ENCODE results near the gene B3GNT5.

The B3GNT5 gene

DNA sequence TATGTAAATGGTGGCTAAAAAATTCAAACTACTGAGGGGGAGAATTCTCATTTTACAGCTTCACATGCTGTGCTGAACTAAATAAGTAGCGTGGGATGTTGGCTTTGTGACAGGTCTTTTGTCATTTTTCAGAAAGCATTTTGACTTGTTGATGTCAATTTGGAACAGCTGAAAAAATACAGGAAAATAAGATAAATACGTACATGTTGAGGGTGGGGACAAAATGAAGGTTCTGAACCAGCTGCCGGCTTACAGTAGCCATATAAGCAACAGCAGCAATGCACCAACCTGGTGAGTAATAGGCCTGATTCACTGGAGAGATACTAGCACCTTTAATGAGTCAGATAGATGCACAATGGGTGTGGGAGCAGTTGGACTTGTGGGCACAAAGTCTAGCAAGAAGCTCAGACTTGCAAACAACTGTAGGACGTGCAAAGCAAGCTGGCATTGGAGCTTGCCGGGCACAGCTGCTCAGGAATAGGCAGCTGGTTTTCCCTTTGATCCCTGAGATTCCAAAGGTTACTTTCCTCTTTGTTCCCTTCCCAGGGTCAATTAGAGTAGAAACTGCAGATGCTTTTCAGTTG is 12.9 kb downstream of the B3GNT5 start:
- TF ChIP-seq, protein P1, sequence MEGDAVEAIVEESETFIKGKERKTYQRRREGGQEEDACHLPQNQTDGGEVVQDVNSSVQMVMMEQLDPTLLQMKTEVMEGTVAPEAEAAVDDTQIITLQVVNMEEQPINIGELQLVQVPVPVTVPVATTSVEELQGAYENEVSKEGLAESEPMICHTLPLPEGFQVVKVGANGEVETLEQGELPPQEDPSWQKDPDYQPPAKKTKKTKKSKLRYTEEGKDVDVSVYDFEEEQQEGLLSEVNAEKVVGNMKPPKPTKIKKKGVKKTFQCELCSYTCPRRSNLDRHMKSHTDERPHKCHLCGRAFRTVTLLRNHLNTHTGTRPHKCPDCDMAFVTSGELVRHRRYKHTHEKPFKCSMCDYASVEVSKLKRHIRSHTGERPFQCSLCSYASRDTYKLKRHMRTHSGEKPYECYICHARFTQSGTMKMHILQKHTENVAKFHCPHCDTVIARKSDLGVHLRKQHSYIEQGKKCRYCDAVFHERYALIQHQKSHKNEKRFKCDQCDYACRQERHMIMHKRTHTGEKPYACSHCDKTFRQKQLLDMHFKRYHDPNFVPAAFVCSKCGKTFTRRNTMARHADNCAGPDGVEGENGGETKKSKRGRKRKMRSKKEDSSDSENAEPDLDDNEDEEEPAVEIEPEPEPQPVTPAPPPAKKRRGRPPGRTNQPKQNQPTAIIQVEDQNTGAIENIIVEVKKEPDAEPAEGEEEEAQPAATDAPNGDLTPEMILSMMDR (IDR thresholded peaks at IDR 0.05; ENCODE audit: low read depth, low read length) = no peak
- DNase-seq = no peak
- H3K4me3 ChIP-seq (ENCODE audit: low read depth, low read length) = no peak overlapping the region
- H3K27me3 ChIP-seq = no peaks in the 10 kb centered on the region
- H3K4me1 ChIP-seq = no peaks in the 10 kb centered on the region
- no peaks in the 10 kb centered on the region for H3K9me3 ChIP-seq
- no peaks in the 10 kb centered on the region for H3K36me3 ChIP-seq

DNA sequence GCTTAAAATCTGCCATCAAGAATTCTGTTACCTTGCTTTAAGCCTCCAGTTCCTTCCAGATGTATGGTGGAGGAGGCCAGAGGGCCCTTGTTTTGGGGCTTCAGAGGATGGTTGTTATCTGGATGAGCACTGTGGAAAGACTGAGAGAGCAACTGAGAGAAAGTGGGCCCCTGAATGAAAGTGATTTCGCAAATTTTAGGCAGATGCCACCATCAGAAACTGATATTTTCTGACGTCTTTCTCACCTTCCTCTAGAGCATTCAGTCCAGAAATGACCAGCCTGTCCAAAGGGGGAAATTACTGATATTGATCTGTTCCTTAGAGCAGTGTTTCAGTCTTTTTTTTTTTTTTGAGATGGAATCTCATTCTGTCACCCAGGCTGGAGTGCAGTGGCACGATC is 13.4 kb downstream of the B3GNT5 start:
- no peak for DNase-seq
- H3K9me3 ChIP-seq = no peaks in the 10 kb centered on the region
- no peak overlapping the region for H3K4me3 ChIP-seq (ENCODE audit: low read depth, low read length)
- no peaks in the 10 kb centered on the region for H3K27me3 ChIP-seq
- H3K36me3 ChIP-seq = no peaks in the 10 kb centered on the region
- TF ChIP-seq, protein P1 (IDR thresholded peaks at IDR 0.05; ENCODE audit: low read depth, low read length) = no peak
- no peaks in the 10 kb centered on the region for H3K4me1 ChIP-seq

DNA sequence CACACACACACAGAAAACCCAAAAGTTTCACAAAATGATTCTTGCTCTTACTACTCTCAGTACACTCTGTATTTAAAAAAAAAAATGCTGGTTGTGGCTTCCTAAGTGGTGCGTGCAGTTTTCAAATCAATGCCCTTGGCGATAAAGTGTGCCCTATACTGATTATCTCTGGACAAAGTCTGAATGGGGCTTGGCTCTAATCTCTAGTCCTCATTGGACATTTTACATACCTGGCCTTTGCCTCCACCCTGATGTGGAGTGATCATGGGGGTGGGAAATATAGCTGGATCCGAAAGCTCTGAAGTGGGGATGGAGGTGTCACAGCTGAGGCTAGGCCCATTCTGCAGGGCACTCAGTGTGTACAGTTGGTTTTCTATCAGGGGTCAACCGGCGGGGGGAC is 14.1 kb downstream of the B3GNT5 start:
- H3K4me1 ChIP-seq = no peaks in the 10 kb centered on the region
- no peak overlapping the region for H3K4me3 ChIP-seq (ENCODE audit: low read depth, low read length)
- H3K27me3 ChIP-seq = no peaks in the 10 kb centered on the region
- H3K36me3 ChIP-seq = no peaks in the 10 kb centered on the region
- TF ChIP-seq, protein P1 (IDR thresholded peaks at IDR 0.05; ENCODE audit: low read depth, low read length) = no peak
- no peaks in the 10 kb centered on the region for H3K9me3 ChIP-seq
- no peak for DNase-seq

DNA sequence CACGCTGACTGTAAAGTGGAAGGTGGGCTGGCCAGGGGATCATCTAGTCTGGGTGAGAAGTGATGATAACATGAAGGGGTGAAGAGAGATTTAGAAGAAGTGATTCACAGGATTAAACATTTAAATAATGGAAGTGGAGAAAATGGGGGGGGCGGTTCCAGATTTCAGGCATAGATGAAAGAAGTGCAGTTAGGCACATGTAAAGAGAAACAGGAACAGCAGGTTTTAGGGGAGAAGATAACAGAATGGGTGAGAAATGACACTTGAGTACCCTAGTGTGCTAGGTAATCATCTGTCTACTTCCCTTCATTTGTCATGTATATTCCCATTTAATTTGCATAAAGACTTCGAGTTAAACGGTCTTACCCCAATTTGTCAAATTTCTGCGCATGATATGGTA is 15.3 kb downstream of the B3GNT5 start:
- Histone ChIP-seq H3K27me3 (no peaks in the 10 kb centered on the region), H3K4me1 (no peaks in the 10 kb centered on the region), H3K9me3 (no peaks in the 10 kb centered on the region), H3K4me3 (ENCODE audit: low read depth, low read length) (no peak overlapping the region), H3K36me3 (no peaks in the 10 kb centered on the region)
- no peak for DNase-seq
- TF ChIP-seq, protein P1 (IDR thresholded peaks at IDR 0.05; ENCODE audit: low read depth, low read length) = no peak

DNA sequence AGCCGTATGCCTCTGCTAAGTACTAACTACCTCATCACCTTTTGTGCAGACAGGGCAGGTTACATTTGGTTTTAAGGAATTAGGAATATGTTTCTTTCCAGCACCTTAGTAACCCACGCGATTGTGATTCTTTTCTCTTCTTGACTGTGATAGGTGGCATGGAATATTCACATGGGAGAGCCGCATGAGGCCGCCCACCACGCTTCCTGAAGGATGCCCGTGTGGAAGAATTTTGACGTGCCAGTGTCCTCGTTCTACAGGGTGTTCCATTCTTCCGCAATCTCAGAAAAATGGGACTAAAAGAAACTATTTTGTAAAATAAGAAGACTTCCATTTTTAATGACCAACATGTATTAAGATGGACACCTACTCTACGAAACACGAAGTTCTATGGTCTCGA is 16.3 kb downstream of the B3GNT5 start:
- H3K27me3 ChIP-seq = no peaks in the 10 kb centered on the region
- TF ChIP-seq, protein P1 (IDR thresholded peaks at IDR 0.05; ENCODE audit: low read depth, low read length) = no peak
- H3K9me3 ChIP-seq = no peaks in the 10 kb centered on the region
- H3K4me1 ChIP-seq = no peaks in the 10 kb centered on the region
- no peaks in the 10 kb centered on the region for H3K36me3 ChIP-seq
- no peak overlapping the region for H3K4me3 ChIP-seq (ENCODE audit: low read depth, low read length)
- no peak for DNase-seq

DNA sequence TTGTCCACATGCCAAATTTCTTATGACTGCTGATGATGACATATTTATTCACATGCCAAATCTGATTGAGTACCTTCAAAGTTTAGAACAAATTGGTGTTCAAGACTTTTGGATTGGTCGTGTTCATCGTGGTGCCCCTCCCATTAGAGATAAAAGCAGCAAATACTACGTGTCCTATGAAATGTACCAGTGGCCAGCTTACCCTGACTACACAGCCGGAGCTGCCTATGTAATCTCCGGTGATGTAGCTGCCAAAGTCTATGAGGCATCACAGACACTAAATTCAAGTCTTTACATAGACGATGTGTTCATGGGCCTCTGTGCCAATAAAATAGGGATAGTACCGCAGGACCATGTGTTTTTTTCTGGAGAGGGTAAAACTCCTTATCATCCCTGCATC is 17.3 kb downstream of the B3GNT5 start:
- Histone ChIP-seq H3K27me3 (no peaks in the 10 kb centered on the region), H3K9me3 (no peaks in the 10 kb centered on the region), H3K36me3 (no peaks in the 10 kb centered on the region), H3K4me1 (no peaks in the 10 kb centered on the region), H3K4me3 (ENCODE audit: low read depth, low read length) (no peak overlapping the region)
- TF ChIP-seq, protein P1 (IDR thresholded peaks at IDR 0.05; ENCODE audit: low read depth, low read length) = no peak
- DNase-seq = no peak
